ENCODE measurements around the gene ZBTB7C. TPM values are rescaled to one million over a fixed set of nuclear protein-coding genes. Genes with fewer than 3 reads are reported as not detected.

ZBTB7C gene
- total and polyA plus RNA-seq, 2 of the 8 experiments (the other 6 are each of a cell fraction or from before 2014, with no cell fraction given), result 0.15 to 0.45 TPM

- TF ChIP-seq CHD7 (IDR thresholded peaks at IDR 0.05; ENCODE audit: insufficient replicate concordance, low read length), result no peak
- no peak for TF ChIP-seq POLR2AphosphoS5 (IDR thresholded peaks at IDR 0.05; ENCODE audit: low read depth, low read length)
- TF ChIP-seq KDM4A (IDR thresholded peaks at IDR 0.05; ENCODE audit: low read depth, low read length, severe bottlenecking), result no peak
- no peak for TF ChIP-seq POU5F1 (IDR thresholded peaks at IDR 0.05; ENCODE audit: low read depth, low read length)
- no peak for TF ChIP-seq ZNF274 (IDR thresholded peaks at IDR 0.05; ENCODE audit: borderline replicate concordance, extremely low read depth, low read length)
- TF ChIP-seq KDM5A (IDR thresholded peaks at IDR 0.05; ENCODE audit: low read length), result no peak
- TF ChIP-seq SIN3A (conservative IDR thresholded peaks at IDR 0.05 in 1 of 2, IDR thresholded peaks at IDR 0.05 in 1 of 2; ENCODE audit: low read depth in 1 of 2, low read length in 2 of 2), result no peak
- no peak for TF ChIP-seq RNF2 (IDR thresholded peaks at IDR 0.05; ENCODE audit: borderline replicate concordance, low read depth, low read length, missing control alignments, poor library complexity, severe bottlenecking)
- no peak for TF ChIP-seq NANOG (IDR thresholded peaks at IDR 0.05; ENCODE audit: insufficient read depth, low read depth, low read length, poor library complexity, severe bottlenecking)
Observed at GRCh38 chr18:48084041-48084757, 325.0 kb downstream of the ZBTB7C start (continued).
